8988T (cell line): ENCODE data around the gene ZNF75A.
"Not testable (repeated sequence)": the region's sequence is repeated elsewhere in the genome, so short reads cannot be mapped to it uniquely, and the experiment has no call there.

ENCODE experiments used
- DNase-seq: peaks from one replicate; pipeline ENCODE4 v3.0.0; 2011

ZNF75A gene

GRCh38 chr16:3305109-3306068, at the start of gene ZNF75A, which contains the start of gene TIGD7:
TSS of gene ZNF75A (plus strand) at chr16:3305497. CDS start at chr16:3308429, 2,932 bp downstream.
TSS of gene TIGD7 (minus strand) at chr16:3305430. CDS start at chr16:3300614, 4,816 bp downstream.
- DNase-seq = peak; percentile 61

GRCh38 chr16:3256146-3256865, 49.0 kb upstream of the ZNF75A start, which contains the start of gene MEFV:
TSS of gene MEFV (minus strand) at chr16:3256633. CDS start at chr16:3256587, 46 bp downstream.
- no peak for DNase-seq

GRCh38 chr16:3256866-3257465, 48.3 kb upstream of the ZNF75A start:
- DNase-seq = no peak

DNA sequence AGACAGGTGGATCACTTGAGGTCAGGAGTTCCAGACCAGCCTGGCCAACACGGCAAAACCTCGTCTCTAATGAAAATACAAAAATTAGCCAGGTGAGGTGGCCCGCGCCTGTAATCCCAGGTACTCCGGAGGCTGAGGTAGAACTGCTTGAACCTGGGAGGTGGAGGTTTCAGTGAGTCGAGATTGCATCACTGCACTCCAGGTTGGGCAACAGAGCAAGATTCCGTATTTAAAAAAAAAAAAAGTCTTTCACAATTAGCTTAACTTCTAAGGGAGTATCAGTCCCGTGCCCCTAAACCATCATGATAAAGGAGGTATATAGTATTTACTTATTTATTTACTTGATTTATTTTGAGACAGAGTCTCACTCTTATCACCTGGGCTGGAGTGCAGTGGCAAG, 45.5 kb upstream of the ZNF75A start:
- no peak for DNase-seq

DNA sequence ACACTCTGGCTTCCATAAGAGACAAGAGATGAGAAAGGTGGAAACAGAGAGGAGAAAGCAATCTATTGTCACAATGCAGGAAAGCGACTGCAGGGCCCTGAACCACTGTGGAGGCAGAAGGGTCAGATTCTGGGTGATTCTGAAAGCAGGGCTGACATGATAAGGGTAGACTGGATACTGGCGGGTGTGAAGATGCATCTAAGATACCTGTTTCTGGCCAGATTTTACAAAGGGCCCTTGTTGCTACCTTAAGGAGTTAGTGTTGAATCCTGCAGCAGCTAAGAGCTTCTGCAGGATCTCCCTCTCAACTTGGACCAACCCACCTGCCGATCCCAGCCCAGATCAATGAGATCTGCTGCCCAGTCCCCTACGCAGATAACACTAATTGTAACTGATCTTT, 42.8 kb upstream of the ZNF75A start:
- DNase-seq = no peak

DNA sequence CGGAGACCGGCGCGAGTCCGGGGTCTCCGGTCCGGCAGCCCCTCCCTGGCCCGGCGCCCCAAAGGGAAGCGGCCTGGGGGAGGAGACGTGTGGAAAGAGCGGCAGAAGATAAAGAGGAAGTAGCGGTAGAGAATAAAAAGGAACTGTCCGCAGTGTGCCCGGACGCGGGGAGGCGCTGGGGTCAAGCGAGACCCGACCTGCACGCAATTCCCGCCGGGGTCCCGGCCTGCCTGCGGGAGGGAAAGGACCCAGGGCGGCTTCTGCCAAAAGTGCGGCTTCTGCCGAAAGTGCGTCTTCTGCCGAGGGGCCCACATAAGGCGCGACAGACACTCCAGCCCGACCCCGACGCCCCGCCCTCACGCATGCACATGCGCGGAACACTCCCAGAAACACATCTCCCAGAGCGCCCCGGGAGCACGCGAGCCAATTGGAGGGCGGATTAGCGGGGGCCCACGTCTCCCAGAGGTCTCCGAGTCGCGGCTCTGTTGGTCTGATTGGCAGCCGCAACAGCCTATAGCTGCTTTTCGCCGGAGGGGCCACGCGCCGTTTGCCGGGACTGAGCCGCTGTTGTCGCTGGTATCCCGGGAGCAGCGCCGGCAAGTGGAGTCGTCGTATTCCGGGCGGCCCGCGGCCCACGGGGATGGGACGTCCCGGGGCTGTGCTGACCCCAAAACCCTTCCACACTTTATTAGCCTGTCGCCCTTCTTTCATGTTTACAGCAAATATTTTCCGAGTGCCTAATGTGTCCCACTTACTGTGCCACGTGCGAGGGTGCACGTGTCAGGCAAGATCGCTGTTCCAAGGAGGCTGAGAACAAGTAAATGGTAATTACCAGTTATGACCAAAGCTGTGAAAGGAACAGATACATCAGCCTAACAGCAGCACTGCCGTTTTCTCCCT, 40.9 kb upstream of the ZNF75A start:
- no peak for DNase-seq

DNA sequence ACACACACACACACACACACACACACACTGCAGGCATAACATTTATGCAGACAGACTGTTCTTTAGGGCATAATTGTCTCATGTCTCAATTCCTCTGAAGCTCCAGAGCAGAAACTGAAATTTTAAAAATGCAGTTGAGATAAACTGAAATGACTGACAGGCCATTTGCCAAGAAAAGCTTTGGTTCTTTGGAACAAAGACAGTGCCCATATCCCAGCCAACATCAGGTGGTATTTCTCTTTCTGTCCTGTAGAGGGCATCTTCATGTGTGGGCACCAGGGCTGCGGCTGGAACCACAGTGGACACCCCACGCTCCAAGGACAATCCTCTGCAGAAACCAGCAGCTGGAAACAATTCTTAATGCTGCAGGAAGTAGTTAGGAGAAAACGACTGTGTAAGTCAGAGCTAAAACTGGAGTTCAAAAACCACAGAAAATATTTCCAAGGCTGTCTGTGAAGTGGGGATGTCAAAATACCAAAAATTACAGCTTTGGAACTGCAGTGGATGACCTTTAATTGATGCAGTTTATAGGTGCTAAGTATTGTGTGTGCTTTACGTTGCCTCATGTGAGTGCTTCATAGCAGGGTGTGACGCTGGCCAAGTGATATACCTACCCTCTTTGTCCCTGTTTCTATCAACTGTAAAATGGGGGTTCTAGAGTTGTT, 38.3 kb upstream of the ZNF75A start:
- peak; percentile 48 for DNase-seq

GRCh38 chr16:3268294-3268693, 37.0 kb upstream of the ZNF75A start:
- no peak for DNase-seq

DNA sequence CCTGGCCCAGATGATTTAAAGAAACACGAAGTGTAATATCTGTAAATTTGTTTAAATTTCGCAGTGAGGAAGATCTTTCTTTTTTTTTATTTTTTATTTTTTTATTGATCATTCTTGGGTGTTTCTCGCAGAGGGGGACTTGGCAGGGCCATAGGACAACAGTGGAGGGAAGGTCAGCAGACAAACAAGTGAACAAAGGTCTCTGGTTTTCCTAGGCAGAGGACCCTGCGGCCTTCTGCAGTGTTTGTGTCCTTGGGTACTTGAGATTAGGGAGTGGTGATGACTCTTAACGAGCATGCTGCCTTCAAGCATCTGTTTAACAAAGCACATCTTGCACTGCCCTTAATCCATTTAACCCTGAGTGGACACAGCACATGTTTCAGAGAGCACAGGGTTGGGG, 34.6 kb upstream of the ZNF75A start:
- not testable (repeated sequence) for DNase-seq

DNA sequence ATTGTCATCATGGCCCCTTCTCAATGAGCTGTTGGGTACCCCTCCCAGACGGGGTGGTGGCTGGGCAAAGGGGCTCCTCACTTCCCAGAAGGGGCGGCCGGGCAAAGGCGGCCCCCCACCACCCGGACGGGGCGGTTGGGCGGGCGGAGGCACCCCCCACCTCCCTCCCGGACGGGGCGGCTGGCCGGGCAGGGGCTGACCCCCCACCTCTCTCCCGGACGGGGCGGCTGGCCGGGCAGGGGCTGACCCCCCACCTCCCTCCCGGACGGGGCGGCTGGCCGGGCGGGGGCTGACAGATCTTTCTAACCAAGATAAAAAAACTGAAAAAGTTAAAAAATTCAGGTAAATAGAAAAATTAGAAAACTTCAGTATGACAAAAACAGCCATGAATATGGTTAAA, 34.0 kb upstream of the ZNF75A start:
- DNase-seq = not testable (repeated sequence)

- no peak for DNase-seq
These were observed 30.8 kb upstream of the ZNF75A start for GRCh38 chr16:3274490-3274889.

GRCh38 chr16:3274947-3275346, 30.4 kb upstream of the ZNF75A start:
- no peak for DNase-seq

DNA sequence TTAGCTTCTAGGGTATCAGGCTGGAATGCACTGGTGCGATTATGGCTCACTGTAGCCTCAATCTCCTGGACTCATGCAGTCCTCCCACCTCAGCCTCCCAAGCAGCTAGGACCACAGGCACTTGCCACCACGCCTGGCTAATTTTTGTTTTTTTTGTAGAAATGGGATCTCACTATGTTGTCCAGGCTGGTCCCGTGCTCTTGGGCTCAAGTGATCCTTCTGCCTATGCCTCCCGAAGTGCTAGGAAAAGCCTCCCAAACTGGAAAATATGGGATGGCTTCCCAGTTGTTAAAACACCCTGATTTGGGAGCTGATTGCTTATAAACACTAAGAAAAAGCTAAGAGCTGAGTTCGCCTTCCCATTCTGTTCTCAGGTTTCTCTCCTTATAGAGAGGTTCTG, 28.6 kb upstream of the ZNF75A start:
- no peak for DNase-seq

GRCh38 chr16:3281222-3281820, 24.0 kb upstream of the ZNF75A start:
- DNase-seq = no peak

DNA sequence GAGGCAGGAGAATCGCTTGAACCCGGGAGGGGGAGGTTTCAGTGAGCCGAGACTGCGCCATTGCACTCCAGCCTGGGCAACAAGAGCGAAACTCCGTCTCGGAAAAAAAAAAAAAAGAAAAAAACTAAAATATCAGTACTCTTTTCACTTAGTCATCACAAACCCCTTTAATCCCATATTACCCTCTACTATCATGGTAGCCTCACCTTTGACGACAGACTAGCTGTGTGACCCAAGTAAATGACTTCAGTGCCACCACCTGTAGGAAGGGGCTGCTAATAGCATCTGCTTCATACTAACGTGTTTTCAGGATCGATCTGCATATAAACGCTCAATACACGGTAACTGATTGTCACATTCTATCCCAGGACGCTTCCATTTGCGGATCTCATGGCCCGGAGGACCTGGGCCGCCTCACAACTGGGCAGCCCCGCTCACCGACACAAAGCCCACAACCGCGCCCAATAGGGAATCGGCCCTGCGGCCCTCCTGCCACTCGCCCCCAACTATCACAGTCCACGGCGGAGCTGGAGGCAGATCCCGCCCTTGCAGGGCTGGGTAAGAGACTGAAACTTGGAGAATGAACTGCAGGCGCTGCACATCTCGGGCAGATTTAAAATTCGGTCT, 23.1 kb upstream of the ZNF75A start:
- no peak for DNase-seq

- peak; percentile 85 for DNase-seq
These were observed 22.4 kb upstream of the ZNF75A start, which contains the start of gene ZNF263 for GRCh38 chr16:3282730-3283542. TSS of gene ZNF263 (plus strand) at chr16:3283491. CDS start at chr16:3283819, 328 bp downstream.

GRCh38 chr16:3283543-3284447, 21.5 kb upstream of the ZNF75A start:
- no peak for DNase-seq

DNA sequence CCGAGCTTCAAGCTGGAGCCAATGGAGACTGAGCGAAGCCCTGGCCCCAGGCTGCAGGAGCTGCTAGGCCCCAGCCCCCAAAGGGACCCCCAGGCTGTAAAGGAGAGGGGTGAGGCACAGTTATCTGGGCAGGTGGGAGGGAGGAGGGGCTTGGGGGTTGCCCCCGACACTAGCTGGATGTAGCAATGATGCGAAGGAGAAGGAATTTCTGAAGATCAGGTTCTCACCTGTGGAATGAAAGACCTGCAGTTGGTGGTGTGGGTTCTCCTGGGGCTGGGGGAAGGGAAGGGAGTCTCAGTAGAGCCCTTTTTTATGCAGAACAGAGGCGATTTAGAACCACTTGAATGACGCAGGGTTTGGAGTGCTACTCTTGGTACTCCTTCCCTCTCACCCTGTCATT, 20.2 kb upstream of the ZNF75A start:
- DNase-seq = no peak
